Ascending aorta (tissue), 2 donors: ENCODE measurements around the gene TMEM163. TPM values are rescaled to one million over a fixed set of nuclear protein-coding genes. Genes with fewer than 3 reads are reported as not detected.

ENCODE experiments used
- DNase-seq, 2 donors: peaks; one replicate each; pipeline ENCODE4 v3.0.0-alpha.2; 2019; ENCODE audit warnings: low spot score in 2 of 2
- H3K27ac ChIP-seq, 2 donors: fragments of 200-600 bp; sonication (generic); one replicate each; pipeline ENCODE4 v1.5.1; 2016 to 2017; ENCODE audit warnings: mild to moderate bottlenecking in 1 of 2
- H3K27me3 ChIP-seq: fragments of 200-600 bp; sonication (generic); one replicate; pipeline ENCODE4 v1.5.1; 2017
- H3K36me3 ChIP-seq, 2 donors: fragments of 200-600 bp; sonication (generic); one replicate each; pipeline ENCODE4 v1.5.1; 2016
- H3K4me1 ChIP-seq, 2 donors: fragments of 200-600 bp; sonication (generic); one replicate each; pipeline ENCODE4 v1.5.1; 2016 to 2017; ENCODE audit warnings: mild to moderate bottlenecking in 1 of 2
- H3K4me3 ChIP-seq, 2 donors: fragments of 200-600 bp; sonication (generic); one replicate each; pipeline ENCODE4 v1.5.1; 2016 to 2017; ENCODE audit warnings: mild to moderate bottlenecking in 1 of 2
- H3K9me3 ChIP-seq, 2 donors: fragments of 200-600 bp; sonication (generic); one replicate each; pipeline ENCODE4 v1.5.1; 2016
- intact Hi-C: fragments of 100-400 bp; cut with DNase I; formaldehyde crosslinking; loops from one replicate; pipeline ENCODE4 v1.15.1; 2023
- total RNA-seq: library from RNA; depleted of rRNA; stranded (reverse); fragments of >200 nt; gene quantifications from one replicate; pipeline ENCODE4 v1.1.0, GENCODE V29; 2016
- TF ChIP-seq, protein P1 (sequence below), 3 experiments: fragments of 200-600 bp in 2 of 3; fragments of 450-650 bp in 1 of 3; sonication (generic) in 2 of 3; IDR thresholded peaks; one replicate each; pipeline ENCODE4 v1.5.1; 2016 to 2019; ENCODE audit warnings: antibody characterized with exemption in 3 of 3, mild to moderate bottlenecking in 1 of 3, moderate library complexity in 1 of 3

The TMEM163 gene
- total RNA-seq, 1 donor from 2014 or later = not detected

DNA sequence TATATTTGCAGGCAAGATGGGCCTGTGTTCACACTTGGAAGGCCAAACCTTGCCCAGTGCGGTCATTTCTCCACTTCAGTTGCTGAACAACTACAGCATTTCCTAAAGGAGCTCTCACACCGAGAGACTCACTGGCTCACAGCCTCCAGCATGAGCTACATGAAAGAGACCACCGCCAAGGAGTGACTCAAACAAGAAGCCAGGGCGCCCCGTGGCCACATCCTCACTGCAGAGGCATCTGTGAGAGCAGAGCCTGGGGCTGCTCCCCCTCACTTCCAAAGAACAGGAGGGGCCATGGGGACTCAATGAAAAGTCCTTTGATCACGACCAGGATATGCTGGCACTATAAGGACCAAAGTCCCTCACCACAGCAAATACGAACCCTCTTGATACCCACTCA lies 50.0 kb downstream of the TMEM163 start:
- Histone ChIP-seq H3K27ac (no peak overlapping the region), H3K4me1 (no peaks in the 10 kb centered on the region), H3K36me3 (no peaks in the 10 kb centered on the region), H3K9me3 (no peaks in the 10 kb centered on the region), H3K27me3 (no peaks in the 10 kb centered on the region), H3K4me3 (no peak overlapping the region)
- TF ChIP-seq, protein P1, sequence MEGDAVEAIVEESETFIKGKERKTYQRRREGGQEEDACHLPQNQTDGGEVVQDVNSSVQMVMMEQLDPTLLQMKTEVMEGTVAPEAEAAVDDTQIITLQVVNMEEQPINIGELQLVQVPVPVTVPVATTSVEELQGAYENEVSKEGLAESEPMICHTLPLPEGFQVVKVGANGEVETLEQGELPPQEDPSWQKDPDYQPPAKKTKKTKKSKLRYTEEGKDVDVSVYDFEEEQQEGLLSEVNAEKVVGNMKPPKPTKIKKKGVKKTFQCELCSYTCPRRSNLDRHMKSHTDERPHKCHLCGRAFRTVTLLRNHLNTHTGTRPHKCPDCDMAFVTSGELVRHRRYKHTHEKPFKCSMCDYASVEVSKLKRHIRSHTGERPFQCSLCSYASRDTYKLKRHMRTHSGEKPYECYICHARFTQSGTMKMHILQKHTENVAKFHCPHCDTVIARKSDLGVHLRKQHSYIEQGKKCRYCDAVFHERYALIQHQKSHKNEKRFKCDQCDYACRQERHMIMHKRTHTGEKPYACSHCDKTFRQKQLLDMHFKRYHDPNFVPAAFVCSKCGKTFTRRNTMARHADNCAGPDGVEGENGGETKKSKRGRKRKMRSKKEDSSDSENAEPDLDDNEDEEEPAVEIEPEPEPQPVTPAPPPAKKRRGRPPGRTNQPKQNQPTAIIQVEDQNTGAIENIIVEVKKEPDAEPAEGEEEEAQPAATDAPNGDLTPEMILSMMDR (IDR thresholded peaks at IDR 0.05) = no peak
- intact Hi-C loops = no loop called here
- peak in 1 of 2 donors; percentile 21 for DNase-seq

DNA sequence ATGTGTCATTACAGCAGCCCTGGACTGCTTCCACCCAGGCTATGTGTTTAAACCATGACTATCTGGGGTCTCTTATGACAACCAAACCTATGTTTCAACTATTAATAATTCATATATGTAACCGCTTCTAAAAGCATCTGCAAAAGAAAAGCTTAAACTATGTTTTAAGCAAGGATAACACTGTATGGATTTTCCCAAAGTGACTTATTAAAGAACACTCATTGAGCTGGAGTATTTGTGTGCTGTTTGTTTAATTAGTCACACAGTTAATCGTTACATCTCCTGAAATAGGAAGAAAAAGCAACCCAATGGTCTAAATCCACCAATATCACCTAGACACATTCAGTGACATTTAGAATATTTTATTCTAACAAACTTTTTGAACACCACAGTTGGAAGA lies 51.3 kb downstream of the TMEM163 start:
- no peaks in the 10 kb centered on the region for H3K36me3 ChIP-seq
- no peak overlapping the region for H3K27ac ChIP-seq
- intact Hi-C loops = no loop called here
- DNase-seq = no peak
- H3K4me1 ChIP-seq = no peaks in the 10 kb centered on the region
- no peaks in the 10 kb centered on the region for H3K27me3 ChIP-seq
- H3K9me3 ChIP-seq = no peaks in the 10 kb centered on the region
- no peak overlapping the region for H3K4me3 ChIP-seq
- TF ChIP-seq, protein P1 (IDR thresholded peaks at IDR 0.05) = no peak

- intact Hi-C loops = no loop called here
- no peak for DNase-seq
- no peaks in the 10 kb centered on the region for H3K4me1 ChIP-seq
Observed at GRCh38 chr2:134667081-134667480, 51.7 kb downstream of the TMEM163 start.

DNA sequence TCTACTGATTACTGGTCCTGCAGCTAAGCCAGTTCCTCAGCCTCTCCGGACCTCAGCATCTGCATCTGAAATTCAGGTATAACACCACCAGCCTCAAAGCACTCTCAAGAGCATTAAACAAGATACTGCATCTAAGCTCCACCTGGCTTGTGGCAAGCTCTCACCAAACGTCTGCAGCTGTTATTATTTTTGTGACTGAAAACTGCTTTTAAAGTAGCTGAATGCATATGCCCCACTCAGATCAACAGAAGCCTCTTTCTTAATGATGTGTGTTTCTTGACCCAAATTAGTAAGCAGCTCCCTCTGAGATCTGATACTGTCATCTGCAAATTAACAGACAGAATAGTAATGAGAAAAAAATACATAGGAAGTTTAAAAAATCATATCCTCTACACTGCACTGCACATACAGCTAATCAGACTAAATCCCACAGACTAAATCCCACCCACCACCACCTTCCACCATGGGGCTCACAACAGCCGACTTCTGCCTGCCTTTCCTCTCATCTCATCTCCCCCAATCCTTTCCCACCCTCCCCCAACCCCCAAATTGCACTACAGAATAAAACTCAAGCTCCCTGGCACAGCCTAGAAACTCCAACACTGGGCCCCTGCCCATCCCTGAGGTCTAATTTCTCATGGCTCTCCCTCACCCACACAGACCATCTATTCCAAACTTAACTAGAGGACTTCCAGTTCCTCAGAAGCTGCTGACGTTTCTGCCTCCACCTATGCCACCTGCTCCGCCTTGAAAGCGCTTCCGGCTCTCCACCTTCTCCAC lies 52.9 kb downstream of the TMEM163 start:
- TF ChIP-seq, protein P1 (IDR thresholded peaks at IDR 0.05) = no peak

More at GRCh38 chr2:134667081-134667480, 51.7 kb downstream of the TMEM163 start:
- H3K27ac ChIP-seq = no peak overlapping the region
- TF ChIP-seq, protein P1 (IDR thresholded peaks at IDR 0.05) = no peak
- H3K9me3 ChIP-seq = no peaks in the 10 kb centered on the region
- no peaks in the 10 kb centered on the region for H3K36me3 ChIP-seq
- no peaks in the 10 kb centered on the region for H3K27me3 ChIP-seq
- H3K4me3 ChIP-seq = no peak overlapping the region

DNA sequence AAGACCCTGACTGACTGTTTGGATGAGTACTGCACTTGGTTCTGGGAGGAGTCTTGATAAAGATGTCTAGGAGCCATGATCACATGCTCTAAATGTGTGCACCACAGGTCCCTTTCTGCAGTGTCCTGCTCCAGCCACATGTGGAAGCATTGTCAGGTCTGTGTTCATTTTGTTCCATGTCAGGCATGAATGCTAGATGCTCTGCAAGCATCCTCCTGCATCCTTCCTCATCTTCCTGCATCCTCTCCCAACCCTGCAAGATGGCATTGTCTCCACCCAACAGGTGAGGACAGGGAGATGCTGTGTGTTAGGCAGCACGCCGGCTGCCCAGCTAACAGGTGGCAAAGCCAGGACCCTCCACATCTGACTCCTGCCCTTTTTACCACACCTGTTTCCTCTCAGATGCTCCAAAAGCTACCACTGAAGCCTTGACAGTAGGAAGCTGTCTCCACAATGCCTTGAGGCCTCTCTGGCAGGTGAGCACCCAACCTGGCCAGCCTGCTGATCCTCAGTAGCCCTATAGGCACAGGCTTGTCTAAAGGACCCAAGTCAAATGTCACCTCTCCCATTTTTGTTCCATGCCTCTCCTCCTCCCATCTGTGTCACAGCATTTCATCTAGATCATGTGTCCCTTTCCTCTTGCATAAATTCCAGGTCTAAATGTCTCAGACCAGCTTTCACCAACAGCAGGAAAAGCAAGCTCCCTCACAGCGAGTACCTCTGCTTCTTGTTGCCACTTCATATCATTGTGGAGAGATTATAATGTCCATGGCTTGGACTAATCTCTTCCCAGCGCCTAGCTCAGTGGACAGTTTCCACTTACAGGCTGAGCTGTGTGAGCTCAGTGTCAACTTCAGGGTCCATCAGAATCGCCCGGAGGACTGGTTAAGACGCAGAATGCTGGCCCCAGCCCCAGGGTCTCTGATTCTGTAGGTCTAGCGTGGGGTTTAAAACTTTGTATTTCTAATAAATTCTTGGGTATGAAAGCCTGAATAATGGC lies 55.0 kb downstream of the TMEM163 start:
- H3K4me1 ChIP-seq = no peaks in the 10 kb centered on the region
- H3K9me3 ChIP-seq = no peaks in the 10 kb centered on the region
- no peaks in the 10 kb centered on the region for H3K36me3 ChIP-seq
- no peak overlapping the region for H3K4me3 ChIP-seq
- intact Hi-C loops = no loop called here
- TF ChIP-seq, protein P1 (IDR thresholded peaks at IDR 0.05) = no peak
- DNase-seq = no peak
- no peaks in the 10 kb centered on the region for H3K27me3 ChIP-seq
- no peak overlapping the region for H3K27ac ChIP-seq

More for the DNA sequence above, 52.9 kb downstream of the TMEM163 start:
- Histone ChIP-seq H3K27me3 (no peaks in the 10 kb centered on the region), H3K9me3 (no peaks in the 10 kb centered on the region), H3K4me1 (no peaks in the 10 kb centered on the region), H3K27ac (no peak overlapping the region), H3K4me3 (no peak overlapping the region), H3K36me3 (no peaks in the 10 kb centered on the region)
- no peak for DNase-seq
- intact Hi-C loops = no loop called here
